Measurements from ENCODE around the gene ACP2. TPM values are rescaled to one million over a fixed set of nuclear protein-coding genes. Genes with fewer than 3 reads are reported as not detected.

Gene ACP2
- total RNA-seq, 1 donor from 2014 or later = 63.3 TPM

- no peak overlapping the region for H3K4me3 ChIP-seq
- intact Hi-C loops (cut with DNase I) = no loop called here
- H3K4me1 ChIP-seq = no peaks in the 10 kb centered on the region
- no peaks in the 10 kb centered on the region for H3K27me3 ChIP-seq
- no peak for TF ChIP-seq CTCF (IDR thresholded peaks at IDR 0.05)
- no peaks in the 10 kb centered on the region for H3K9me3 ChIP-seq
- peaks cover 56 to 73% of the 10 kb centered on the region in 2 donors for H3K36me3 ChIP-seq
- no peak for DNase-seq (ENCODE audit: low spot score in 2 of 2)
- H3K27ac ChIP-seq = no peak overlapping the region
These were observed 6.7 kb downstream of the ACP2 start for GRCh38 chr11:47241841-47242301.

- Histone ChIP-seq H3K27me3 (no peaks in the 10 kb centered on the region), H3K4me3 (no peak overlapping the region), H3K4me1 (no peaks in the 10 kb centered on the region), H3K27ac (no peak overlapping the region), H3K9me3 (no peaks in the 10 kb centered on the region), H3K36me3 (peaks cover 55 to 83% of the 10 kb centered on the region in 2 donors)
- intact Hi-C loops (cut with DNase I) = no loop called here
- no peak for DNase-seq (ENCODE audit: low spot score in 2 of 2)
- no peak for TF ChIP-seq CTCF (IDR thresholded peaks at IDR 0.05)
These were observed 8.8 kb downstream of the ACP2 start for GRCh38 chr11:47239852-47240251.

GRCh38 chr11:47236482-47236881 lies 12.1 kb downstream of the ACP2 start:
- TF ChIP-seq CTCF (IDR thresholded peaks at IDR 0.05) = no peak
- peaks cover 40 to 84% of the 10 kb centered on the region in 2 donors for H3K36me3 ChIP-seq
- DNase-seq (ENCODE audit: low spot score in 2 of 2) = no peak
- H3K4me3 ChIP-seq = no peak overlapping the region
- H3K9me3 ChIP-seq = no peaks in the 10 kb centered on the region
- H3K27ac ChIP-seq = no peak overlapping the region
- H3K27me3 ChIP-seq = no peaks in the 10 kb centered on the region
- H3K4me1 ChIP-seq = no peaks in the 10 kb centered on the region
- intact Hi-C loops (cut with DNase I) = no loop called here

- intact Hi-C loops (cut with DNase I) = no loop called here
- Histone ChIP-seq H3K36me3 (peaks cover 32 to 81% of the 10 kb centered on the region in 2 donors), H3K27ac (no peak overlapping the region), H3K9me3 (no peaks in the 10 kb centered on the region), H3K27me3 (no peaks in the 10 kb centered on the region), H3K4me3 (no peak overlapping the region), H3K4me1 (no peaks in the 10 kb centered on the region)
- no peak for DNase-seq (ENCODE audit: low spot score in 2 of 2)
- TF ChIP-seq CTCF (IDR thresholded peaks at IDR 0.05) = no peak
These were observed 13.5 kb downstream of the ACP2 start for GRCh38 chr11:47235163-47235562.

- Histone ChIP-seq H3K4me1 (no peaks in the 10 kb centered on the region), H3K27me3 (no peaks in the 10 kb centered on the region), H3K27ac (no peak overlapping the region), H3K36me3 (peaks cover 27 to 81% of the 10 kb centered on the region in 2 donors), H3K9me3 (no peaks in the 10 kb centered on the region), H3K4me3 (no peak overlapping the region)
- no peak for DNase-seq (ENCODE audit: low spot score in 2 of 2)
- intact Hi-C loops (cut with DNase I) = no loop called here
- no peak for TF ChIP-seq CTCF (IDR thresholded peaks at IDR 0.05)
These were observed 13.9 kb downstream of the ACP2 start for GRCh38 chr11:47234669-47235100.

Data from ascending aorta (tissue), 2 donors.